Measurements from ENCODE around the gene NR2E1.

Gene NR2E1

DNA sequence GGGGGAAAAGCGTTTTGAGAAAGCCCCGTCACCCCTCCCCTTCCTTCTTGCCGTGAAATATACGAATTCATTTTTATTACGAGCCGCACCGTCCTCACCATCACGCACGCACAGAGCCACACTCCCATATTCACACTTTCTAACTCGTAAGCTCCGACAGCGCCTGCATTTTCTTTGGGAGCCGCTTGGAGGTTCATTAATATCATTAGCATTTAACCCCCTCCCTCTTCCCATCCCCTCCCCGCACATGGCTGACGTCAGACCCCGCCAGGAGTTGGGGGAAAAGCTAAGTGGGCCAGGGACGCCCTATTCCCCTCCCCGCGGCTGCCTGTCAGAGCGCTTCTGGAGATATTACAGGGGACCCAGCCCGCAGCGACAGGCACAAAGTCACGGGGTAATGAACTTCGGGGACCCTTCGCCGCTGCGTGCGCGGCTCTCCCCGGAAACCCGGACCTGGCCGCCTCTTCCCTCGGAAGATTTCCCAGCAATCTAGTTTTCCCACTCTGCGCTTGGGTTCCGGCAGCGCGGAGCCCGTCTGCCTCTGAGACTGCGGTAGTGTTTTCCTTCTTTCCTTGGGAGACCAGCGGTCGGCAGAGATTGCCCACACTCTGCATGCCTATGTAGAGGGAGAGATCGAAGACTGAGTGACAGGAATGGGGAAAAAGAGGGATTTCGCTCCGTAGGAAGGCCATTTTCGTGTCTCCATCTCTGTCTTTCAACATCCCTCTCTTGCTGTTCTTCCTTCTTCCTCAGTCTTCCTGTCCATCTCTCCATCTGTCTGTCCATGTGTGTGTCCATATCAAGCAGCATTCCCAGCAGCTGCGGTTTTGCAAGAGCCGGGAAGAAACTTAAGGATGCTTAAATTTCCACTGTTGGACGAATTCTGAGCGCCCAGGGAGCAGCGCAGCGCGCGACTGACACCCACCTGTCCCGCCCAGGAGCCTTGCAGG is at the start of gene NR2E1:
Gene NR2E1 (plus strand): TSS at position 309 of the 950 bp plus-strand sequence. CDS start 744 bp downstream, outside the sequence.
- DNase-seq, result no peak

DNA sequence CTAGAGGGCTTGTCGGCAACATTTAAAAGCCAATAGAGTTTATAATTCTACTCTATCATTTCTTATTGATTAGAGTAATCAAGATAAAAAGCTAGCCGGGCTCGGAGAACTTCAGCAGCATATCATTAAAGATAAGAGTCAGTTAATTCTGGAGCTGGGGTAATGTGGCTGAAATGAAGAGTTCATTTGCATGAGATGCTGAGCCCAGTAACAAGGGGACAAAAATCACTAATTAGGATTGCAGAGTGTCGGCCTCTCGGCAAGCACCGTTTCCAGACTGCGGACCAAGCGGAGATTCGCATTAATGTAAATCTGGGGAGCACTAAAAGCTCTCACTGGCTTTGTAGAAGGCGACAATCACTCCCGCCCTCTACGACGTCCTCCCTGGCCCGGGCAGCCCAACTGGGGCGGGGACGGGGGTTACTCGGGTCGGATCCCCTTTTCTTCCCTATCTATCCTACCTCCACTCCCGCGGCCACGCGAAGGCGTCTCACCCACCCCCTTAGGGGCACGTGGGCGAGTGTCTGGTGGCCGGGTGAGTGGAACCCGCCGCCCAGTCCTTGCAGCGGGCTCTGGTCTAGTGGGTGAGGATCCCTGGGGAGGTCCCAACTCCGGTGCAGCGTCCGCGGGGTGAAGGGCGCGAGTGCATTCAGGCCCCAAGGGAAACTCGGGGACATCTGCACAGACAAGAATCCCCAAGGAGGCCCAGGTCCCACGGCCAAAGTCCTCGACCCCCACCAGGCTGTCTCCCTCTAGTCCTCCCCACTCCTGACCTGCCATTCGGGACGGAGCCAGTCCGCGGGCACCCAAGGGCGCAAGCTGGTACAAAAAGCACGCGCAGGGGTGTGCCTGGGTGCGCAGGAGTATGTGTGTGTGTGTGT is 49.0 kb upstream of the NR2E1 start:
- DNase-seq, result no peak

DNA sequence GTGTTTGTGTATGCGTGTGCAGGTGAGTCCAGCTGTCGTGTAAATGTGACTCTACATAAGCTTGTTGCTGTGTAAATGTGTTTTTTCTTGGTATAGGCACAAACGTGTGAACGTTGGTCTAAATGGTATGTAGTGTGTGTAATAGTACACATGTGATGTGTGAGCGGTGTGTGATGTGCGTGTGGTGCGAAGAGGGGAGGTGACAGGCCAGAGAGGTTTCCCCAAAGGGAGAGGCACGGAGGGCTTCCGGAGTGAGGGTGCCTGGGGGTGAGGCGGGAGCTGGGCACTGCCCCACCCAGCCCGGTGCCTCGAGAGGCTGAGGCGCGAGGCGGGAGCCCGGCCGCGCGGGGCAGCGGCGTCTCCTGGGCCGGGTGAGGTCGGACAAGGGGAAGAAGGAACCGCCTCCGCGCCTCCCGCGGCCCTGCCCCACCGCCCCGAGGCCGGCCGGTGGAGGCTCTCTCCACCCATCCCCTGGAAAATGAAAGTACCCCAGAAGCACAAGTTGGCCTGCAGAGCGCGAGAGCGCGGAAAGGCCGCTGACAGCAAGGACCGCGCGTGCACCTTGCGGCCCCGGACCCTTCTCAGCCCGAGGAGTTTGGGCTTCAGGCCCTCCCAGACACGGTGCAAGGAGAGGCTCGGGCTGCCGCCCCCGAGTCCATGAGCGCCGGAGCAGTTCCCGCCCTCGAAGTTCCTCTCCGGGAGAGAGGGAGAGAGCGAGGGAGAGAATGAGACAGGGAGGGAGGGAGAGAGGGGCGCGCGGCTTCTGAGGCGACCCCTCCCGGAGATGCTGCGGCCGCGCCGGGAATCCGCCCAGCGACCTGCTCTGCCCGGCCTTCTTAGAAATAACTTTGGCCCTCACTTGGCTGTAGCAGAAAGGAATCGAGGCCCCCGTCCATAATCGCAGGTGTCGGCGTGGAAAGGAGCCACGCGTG is 48.1 kb upstream of the NR2E1 start:
- DNase-seq, result peak in 1 of 2 experiments; percentile 32

DNA sequence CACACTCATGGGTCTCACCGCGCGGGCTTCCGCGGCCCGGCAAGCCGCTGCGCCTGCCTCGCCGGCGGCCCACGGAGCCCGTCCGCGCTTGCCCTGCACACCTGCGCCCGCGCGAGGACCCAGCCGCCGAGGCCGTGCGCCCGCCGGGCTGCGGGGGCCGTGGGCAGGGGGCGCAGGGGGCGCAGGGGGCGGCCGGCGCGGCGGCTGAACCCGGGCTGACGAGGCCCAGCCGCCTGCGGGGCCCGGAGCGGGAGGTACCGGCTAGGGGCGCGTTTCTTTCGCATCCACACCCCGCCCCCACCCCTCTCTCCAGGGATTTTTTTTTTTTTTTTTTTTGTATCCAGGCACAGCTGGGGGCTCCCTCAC is 47.5 kb upstream of the NR2E1 start:
- DNase-seq, result no peak

DNA sequence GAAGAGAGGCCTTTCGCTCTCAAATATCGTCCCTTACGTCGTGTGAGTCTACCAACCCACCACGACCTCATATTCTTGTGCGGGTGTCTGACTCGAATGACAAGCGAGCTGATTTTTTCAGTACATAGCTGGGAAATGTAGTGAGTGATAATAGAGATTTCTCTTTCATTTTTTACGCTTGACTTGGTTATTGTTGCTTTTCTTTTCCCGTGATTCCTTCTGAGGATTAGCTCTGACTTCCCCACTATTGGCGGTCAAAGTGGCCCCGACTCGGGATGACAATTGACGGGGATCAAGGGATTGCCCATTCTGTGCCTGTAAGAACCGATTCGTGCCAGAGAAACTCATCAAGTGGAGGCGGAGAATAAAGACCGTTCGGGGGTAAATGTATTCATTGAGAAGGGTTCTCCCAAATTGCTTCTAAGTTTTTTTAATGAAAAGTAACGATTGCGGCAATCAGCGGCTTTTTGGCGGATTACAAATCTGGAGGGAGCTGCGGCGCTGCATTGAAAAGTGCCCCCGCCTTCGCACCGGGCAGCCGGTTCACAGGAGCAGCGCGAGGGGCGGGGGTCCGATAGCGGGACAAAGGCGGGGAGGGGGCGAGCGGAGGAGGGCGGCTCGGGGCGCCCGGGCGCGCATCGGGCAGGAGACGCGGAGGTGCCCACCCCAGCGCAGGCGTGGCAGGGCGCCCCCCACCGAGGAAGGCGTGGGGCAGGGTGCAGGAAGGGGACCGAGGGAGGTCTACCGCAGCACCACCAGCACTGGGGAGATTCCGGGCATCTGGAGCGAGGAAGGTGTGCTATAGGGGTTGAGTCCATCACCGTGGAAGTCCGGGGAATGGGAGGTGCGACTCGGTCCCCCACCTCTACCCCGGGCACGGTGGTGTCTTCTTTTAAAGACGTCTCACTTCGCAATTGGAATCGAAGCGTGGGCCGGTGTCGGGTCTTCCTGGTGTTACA is 46.7 kb upstream of the NR2E1 start:
- DNase-seq, result no peak

DNA sequence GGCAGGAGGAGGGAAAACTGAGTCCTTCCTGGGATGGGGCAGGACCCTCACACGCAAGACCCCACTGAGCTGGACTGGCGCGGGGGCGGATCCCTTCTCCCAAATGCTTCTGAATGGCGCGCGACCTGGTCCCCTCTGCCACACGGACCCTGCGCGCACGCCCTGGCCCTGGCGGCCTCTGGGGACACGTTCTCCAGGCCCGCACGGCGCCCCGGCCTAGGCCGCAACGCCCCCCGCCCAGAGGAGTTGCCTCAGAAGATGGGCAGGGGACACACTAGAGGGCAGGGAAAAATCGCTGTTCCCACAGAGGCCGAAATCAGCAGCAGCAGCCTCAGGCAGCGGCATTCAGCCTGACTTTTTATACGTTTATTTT is 46.1 kb upstream of the NR2E1 start:
- no peak for DNase-seq

DNA sequence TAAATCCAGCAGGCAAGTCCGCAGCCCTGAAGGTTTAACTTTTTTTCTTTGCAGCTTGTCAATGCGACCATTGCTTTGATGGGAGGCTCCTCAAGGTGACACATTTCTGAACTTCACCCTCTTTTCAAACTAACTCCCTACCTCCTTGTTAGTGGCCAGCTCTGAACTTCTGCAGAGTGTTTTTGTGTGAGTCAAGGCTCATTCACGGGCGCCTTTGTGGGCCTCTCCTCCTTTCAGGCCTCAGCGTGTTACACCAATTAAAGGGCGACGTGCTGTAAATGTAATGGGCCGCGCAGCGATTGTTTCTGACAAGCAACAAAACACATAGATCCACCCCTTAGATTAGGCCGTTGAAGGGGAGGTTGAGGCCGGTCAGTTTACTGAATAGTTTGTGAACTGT is 45.5 kb upstream of the NR2E1 start:
- DNase-seq, result no peak

DNA sequence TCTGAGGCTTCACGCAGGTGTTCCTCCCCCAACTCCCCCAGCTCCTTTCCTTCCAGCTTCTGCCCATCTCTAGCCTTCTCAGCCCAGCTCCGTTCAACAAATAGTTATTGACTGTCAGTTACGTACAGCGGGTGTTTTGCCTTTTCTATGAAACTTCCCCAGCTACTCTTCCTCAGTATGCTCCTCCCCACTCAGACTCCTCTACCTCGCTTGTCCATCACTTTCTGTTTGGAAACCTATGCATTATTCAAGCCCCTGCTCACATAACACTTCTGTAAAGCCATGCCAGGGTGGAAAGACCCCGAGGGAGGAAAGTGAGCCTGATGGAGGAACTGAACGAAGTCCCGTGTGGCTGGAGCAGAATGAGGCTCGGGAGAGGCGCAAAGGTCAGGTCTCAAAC is 44.2 kb upstream of the NR2E1 start:
- DNase-seq, result no peak

DNA sequence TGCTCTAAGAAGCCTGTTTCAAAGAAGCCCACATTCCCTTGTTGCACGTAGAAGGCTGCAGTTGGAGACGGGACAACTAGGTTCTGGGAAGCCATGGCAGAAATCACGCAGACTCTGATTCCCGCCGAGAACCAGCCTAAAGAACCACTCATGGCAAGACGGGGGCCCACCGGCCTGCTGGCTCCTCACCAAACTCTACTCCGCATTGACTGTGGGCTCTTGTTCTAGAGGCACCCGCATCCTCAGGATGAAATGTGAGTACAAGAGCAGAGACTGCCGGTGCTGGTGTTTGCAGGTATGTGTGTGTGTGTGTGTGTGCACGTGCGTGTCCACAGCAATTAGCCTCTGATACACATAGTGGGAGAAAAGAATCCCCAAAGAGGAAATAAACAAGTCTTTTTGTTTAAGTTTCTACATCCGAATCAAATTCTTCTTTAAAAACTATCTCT is 42.3 kb upstream of the NR2E1 start:
- no peak for DNase-seq

DNA sequence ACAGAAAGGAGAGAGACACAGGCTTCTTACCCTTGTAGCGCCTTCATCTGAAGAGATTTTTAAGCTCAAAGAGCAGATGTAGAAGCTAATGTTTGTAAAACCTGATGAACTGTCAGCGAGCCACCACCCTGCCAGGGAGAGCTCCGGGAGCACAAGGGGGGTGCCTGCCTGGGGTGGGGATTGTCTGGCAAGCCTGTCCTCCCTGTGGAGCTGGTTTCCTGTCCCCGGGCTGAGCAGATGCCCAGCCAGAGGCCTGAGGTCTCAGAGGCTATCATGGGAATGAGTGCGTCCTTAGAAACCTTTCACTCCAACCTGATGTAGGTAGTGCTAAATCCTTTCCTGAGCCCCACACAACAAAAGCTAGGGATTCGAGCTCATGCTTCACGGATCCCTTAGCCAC is 41.9 kb upstream of the NR2E1 start:
- no peak for DNase-seq

DNA sequence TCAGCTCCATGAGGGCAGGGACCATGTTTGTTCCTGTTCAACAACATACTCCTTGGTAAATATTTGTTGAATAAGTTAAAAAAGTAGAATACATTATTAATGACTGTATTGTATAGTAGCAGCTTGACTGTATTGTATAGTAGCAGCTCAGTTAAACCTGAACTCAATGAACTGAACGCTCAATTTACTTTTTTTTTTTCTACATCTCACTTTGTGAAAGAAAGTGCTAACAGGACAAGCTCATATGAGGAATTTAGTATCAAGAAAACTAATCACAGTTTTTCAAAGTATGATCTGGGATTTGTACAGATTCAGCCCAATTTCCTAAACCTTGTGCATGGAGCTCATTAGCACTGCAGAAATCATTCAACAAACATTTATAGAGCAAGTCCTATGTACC is 38.8 kb upstream of the NR2E1 start:
- no peak for DNase-seq

DNA sequence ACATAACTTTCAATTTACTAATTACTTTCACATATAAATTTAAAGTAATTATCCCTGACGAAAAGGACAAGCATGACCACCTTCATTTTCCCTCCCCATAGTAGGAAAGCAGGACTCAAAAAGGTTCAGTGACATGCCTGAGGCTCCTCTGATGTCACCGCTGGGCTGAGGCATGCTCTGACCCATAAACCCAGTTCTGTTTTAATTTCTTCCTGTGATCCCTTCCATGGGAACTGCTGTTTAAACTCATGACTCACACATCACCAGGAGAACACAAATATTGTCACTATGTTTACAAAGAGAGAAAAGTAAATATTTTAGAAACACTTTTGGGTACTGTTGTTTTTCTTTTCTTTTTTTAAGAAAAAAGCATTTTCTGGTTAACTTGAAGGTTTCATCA is 38.0 kb upstream of the NR2E1 start:
- DNase-seq, result no peak

DNA sequence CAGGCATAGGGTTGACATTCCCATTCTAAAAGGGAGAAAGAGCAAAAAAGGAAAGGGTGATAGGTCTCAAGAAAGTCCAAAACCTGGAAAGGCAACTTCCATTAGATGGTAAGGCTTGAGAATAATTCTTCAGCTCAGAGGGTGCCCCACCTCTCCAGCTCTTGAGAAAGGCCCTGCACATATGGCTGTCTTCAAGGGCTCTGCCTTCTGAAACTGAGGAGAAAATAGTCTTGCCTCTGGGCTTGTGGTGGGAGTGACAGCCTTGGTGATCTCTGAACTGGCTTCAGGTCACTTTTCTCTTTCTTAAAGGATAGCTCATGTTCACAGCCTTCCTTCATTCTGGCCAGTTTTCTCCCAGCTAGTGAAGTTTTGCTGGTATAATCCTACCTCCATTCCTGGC is 35.6 kb upstream of the NR2E1 start:
- DNase-seq, result no peak

DNA sequence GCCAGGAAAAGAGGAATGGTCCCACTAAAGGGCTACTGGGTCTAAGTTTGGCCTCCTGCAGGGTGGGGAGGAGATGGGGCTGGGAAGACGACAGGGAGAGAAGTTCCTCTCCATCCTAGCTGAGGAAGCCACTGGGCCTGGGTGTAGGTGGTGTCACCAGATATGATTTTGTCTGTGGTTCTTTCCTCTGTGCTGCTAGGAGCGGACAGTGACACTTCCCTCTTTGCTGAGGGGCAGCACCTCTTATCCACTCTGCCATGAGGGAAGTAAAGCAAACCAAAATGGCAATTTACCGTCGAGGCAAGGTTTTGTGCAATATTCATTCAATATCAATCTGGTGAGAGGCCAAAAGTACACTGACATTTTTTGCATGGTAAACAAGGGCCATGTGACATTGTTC is 33.0 kb upstream of the NR2E1 start:
- no peak for DNase-seq

DNA sequence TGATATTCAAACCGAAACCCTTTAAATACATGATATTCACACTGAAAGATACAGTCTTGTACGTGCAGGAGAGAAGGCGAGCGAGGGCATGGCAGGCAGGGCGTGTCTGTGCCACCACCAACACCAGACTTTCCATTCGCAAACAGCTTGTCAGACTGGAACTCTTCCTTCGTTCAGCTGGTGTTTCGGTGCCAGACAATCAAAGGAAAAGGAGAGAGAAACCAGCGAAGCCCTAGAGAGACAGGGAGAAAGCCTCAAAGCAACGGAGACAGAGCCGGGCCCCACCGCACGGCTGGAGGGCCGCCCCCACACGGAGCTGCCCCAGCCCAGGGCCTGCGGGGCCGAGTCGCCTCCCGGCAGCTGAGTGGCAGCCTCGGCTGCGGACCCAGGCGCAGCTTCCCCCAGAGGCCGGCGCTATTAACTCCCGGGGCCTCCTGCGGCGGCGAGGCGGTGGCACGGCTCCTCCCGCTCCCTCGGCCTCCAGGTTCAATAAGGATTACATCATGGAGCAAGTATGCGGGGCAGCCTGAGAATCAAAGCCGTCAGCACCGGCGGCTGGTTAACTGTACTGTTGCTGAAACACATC is 32.1 kb upstream of the NR2E1 start:
- DNase-seq, result no peak

DNA sequence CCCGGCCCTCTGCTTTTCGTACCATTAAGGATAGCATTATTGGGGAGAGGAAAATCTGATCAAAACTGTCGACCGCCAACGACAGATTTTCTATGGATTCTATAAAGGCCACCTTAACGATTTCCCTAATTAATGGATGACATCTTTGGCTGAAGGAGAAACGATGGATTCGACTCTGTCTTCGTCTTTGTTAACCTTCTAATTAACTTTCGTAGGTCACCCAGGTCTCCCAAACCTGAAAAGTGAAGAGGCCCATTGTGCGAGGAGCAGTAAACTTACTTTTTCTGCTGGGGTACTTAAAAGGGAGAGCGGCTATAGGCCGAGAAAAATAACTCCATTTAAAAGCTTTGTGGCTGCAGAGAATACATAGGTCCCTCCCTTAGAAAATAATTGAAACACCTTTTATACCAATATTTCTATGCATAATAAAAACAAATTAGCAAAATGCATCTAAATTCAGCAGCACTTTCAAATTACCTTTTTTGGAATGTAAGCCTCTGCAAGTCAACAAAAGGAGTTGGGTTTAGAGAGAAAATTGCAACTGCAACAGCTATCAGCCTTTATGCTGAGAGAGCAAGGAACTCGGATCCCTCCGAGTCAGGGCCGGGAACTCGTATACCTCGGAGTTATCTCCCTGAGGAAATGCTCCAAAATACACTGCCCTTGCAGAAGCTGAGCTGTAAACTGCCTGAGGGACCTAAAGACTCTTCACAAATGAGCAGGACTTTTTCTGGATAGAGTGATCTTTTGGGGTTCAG is 31.4 kb upstream of the NR2E1 start:
- DNase-seq, result no peak

DNA sequence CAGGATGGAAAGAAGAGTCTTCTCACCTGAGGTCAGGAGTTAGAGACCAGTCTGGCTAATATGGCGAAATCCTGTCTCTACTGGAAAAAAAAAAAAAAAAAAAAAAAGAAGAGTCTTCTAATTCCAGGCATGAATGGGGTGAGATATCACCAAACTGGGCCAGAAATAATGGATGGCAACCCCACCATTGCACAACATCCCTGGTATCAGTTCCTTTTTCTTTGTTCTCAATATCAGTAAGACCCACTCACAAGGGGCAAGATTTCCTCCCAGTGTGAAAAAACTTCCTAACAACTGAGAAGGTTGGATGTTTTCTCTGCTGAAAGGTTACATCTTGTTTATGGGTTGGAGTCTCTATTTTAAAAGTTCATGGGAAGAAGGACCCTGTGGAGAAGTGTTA is 23.6 kb upstream of the NR2E1 start:
- no peak for DNase-seq

DNA sequence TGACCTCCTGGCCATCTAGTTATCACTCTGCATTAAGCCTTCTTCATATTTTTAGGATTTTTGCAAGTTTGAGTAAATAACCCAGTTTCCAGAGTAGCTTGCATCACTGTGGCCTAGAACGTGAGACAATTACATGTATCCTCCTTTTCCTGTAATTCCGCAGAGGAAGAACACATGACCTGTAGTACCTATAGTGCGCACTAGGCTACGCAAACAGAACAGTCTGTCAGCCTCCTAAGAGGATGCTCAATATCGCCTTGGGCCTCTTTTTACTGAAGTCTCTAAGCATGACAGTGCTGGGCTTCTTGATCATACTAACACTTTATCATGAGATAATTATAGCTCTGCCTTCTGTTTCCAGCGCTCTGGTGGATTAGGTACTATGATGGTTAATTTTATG is 20.2 kb upstream of the NR2E1 start:
- DNase-seq, result peak in 1 of 2 experiments; percentile 4

DNA sequence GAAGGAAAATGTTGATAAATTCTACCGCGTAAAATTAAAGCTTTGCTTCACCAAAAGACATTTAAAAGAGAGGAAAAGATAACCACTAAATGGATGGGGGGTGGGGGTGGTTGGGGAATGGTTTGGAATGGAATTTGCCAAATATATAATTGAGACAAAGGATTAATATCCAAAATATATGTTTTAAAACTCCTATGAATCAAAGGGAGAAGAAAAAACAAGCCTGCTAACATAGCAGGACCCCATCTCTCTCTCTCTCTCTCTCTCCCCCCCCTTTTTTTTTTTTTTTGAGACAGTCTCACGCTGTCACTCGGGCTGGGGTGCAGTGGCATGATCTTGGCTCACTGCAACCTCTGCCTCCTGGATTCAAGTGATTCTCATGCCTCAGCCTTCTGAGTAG is 13.4 kb upstream of the NR2E1 start:
- DNase-seq, result no peak

DNA sequence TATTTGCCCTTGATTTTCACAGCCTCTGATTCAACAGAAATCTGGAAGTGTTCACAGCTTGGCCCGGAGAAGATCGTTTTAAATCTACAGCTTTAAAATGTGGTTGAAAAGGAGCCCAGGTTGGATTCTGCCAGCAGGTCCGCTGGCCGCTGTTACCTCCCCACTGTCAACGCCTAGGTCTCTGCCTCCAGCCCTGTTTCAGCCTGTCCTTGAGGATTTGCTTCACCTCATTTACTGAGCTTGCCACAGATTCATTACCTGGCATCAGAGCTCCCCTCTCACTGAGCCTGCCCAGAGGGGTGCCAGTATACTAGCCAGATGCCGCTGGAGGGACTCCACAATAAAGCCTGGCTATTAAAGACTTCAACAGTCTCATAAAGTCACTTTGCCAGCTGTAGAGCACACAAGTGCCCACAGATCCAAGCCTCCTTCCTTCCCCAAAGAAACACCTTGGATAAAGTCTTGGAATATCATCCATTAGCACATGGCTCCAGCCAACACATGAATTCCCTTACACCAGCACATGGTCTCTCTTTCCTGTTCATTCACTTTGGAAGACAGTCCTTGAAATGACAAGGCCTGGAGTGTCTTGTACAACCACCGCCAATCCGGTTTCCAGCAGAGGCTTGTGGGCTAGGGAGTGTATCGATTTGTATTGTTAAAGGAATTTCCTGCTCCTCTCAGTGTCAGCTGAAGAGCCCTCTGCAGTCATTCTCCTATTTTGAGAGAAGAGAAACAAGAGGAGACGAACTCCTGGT is 9.5 kb upstream of the NR2E1 start:
- no peak for DNase-seq
